Measurements from ENCODE around the gene KIRREL3.

Gene KIRREL3

DNA sequence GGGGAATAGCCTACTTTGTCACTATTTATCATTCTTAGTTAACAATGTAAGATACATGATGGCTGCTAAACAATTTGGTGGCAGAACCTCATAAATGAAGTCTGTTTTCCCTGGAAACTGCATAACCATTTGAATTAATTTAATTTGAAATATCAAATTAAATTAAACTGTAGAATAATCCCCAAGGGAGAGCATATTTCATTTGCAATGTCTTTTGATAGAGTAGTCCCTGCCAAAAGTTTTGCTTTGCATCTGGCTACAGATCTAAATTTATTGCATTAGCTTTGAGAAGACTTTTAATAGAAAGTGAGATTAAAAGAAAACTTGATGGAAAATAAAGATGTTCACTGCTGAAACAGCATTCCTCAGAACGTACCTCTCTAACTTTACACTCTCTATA, 246.6 kb downstream of the KIRREL3 start:
- in situ Hi-C loops (cut with HindIII; ENCODE audit: low sequenced_read_pairs), result no loop called here
- no peak overlapping the region for H3K4me3 ChIP-seq (ENCODE audit: low read depth, low read length)
- no peak for DNase-seq (ENCODE audit: low read depth, low spot score)
- TF ChIP-seq, protein P1, sequence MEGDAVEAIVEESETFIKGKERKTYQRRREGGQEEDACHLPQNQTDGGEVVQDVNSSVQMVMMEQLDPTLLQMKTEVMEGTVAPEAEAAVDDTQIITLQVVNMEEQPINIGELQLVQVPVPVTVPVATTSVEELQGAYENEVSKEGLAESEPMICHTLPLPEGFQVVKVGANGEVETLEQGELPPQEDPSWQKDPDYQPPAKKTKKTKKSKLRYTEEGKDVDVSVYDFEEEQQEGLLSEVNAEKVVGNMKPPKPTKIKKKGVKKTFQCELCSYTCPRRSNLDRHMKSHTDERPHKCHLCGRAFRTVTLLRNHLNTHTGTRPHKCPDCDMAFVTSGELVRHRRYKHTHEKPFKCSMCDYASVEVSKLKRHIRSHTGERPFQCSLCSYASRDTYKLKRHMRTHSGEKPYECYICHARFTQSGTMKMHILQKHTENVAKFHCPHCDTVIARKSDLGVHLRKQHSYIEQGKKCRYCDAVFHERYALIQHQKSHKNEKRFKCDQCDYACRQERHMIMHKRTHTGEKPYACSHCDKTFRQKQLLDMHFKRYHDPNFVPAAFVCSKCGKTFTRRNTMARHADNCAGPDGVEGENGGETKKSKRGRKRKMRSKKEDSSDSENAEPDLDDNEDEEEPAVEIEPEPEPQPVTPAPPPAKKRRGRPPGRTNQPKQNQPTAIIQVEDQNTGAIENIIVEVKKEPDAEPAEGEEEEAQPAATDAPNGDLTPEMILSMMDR (IDR thresholded peaks at IDR 0.05; ENCODE audit: low read depth, low read length), result no peak

DNA sequence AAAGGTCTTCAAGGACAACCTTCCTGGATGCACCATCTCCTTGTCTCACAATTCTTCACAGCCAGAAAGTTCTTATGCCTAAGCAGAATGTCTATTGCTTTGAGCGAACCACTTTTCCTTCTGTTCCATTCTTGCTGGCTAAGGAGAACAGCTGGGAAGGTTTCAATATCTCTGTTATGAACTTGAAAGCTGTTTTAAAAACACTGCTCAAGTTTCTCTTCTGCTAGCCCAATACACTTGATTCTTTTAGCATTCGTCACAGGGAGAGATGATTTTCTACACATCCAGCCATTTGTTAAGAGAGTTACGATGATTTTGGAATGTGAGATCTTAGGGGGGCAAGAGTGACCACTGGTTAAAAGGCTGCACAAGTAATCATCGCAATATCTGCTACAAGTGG, 249.3 kb downstream of the KIRREL3 start:
- DNase-seq (ENCODE audit: low read depth, low spot score), result no peak
- in situ Hi-C loops (cut with HindIII; ENCODE audit: low sequenced_read_pairs), result no loop called here
- TF ChIP-seq, protein P1 (IDR thresholded peaks at IDR 0.05; ENCODE audit: low read depth, low read length), result no peak
- no peak overlapping the region for H3K4me3 ChIP-seq (ENCODE audit: low read depth, low read length)

DNA sequence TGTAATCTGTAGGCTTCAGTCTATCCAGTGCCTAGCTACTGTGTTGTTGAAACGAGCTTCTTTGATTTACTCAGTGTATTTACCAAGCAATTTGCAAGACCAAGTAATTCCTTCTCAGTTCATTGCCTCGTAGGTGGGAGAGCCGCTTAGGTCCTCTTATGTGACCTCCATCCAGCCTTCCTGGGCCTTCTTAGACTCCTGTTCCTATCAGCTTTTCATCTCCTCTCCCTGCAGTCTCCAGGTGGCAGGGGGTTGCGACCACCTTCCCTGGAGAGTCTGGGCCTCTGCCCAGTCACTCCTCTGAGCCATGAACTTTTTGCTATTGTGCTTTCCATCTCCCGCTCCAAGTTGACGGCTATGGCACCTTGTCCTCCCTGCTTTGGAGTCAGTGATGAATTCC, 251.8 kb downstream of the KIRREL3 start:
- no peak overlapping the region for H3K4me3 ChIP-seq (ENCODE audit: low read depth, low read length)
- in situ Hi-C loops (cut with HindIII; ENCODE audit: low sequenced_read_pairs), result no loop called here
- TF ChIP-seq, protein P1 (IDR thresholded peaks at IDR 0.05; ENCODE audit: low read depth, low read length), result no peak
- DNase-seq (ENCODE audit: low read depth, low spot score), result no peak

DNA sequence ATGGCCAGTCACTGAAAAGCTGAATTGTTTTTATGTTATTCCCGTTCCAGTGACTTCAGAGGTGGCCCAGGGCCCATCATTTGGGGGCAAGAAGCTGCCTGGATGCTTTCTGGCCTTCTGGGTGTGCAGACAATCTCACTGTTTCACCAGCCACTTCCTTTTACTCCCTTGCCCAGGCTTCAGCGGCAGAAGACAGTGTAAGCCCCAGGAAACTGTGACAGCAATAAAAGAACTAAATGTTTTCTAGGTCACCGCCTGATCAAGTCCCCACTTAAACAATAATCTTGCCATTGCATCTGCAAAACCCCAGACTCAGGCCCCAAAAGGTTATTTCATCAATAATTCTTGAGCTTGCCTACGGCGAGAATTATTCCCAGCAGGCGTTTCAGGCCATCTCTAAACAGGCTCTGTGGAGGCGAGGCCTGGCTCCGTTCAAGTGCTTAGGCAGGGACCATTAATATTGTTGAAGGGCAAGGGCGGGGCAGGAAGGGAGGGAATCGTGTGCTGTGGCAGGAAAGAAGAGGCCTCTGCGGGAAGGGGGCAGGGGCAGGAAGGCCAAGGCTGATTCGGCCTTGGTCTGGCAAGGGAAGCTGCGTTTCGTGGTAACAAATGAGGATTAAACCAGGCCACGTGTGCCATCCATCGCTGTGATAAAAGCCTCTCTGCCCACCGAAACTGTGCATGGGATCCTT, 252.3 kb downstream of the KIRREL3 start:
- TF ChIP-seq, protein P1 (IDR thresholded peaks at IDR 0.05; ENCODE audit: low read depth, low read length), result no peak
- peak; percentile 8 for DNase-seq (ENCODE audit: low read depth, low spot score)
- H3K4me3 ChIP-seq (ENCODE audit: low read depth, low read length), result no peak overlapping the region
- in situ Hi-C loops (cut with HindIII; ENCODE audit: low sequenced_read_pairs), result no loop called here

DNA sequence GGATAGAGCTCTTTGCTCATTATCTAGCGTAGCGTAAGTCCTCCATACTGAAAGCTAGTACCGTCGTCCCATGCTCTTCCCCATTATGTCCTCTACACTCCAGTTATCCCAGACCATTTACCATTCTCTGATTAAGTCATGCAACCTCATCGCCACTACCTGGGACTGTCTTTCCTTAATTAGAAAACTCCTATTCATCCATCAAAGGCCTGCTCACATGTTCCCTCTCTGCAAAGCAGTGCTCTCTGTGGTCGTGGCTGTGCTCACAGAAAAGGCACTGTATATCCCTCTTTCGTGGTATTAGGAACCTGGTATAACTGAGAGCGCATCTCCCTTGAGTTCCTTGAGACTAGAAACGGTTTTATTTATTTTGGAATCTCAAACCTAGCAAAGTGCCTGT, 253.3 kb downstream of the KIRREL3 start:
- no peak overlapping the region for H3K4me3 ChIP-seq (ENCODE audit: low read depth, low read length)
- TF ChIP-seq, protein P1 (IDR thresholded peaks at IDR 0.05; ENCODE audit: low read depth, low read length), result no peak
- in situ Hi-C loops (cut with HindIII; ENCODE audit: low sequenced_read_pairs), result no loop called here
- no peak for DNase-seq (ENCODE audit: low read depth, low spot score)

DNA sequence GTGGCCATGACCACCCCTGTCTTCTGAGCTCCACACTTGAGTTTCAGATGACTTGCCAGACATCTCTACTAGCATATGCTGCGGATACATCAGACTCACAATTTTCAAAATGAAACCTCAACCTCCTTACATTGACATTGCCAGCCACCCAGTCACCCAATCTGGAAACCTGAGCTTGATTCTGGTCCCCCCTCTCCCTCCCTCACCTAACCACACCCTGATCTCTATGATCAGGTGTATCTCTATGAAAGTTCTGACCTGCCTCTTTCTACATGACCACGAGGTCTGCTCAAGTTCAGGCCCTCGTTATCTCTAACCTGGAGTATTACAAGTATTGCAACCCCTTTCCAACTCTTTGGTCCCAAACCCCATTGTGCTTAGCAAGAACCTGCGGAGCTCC, 254.1 kb downstream of the KIRREL3 start:
- TF ChIP-seq, protein P1 (IDR thresholded peaks at IDR 0.05; ENCODE audit: low read depth, low read length), result no peak
- H3K4me3 ChIP-seq (ENCODE audit: low read depth, low read length), result no peak overlapping the region
- DNase-seq (ENCODE audit: low read depth, low spot score), result no peak
- in situ Hi-C loops (cut with HindIII; ENCODE audit: low sequenced_read_pairs), result no loop called here

Measured in astrocyte of the spinal cord (primary cell).